Keratinocyte (primary cell): ENCODE measurements around the gene POC5.

ENCODE experiments used
- EZH2 ChIP-seq: IDR thresholded peaks from one replicate; pipeline ENCODE4 v1.6.1; 2012; ENCODE audit warnings: inconsistent platforms, mild to moderate bottlenecking, low read length, moderate library complexity
- TF ChIP-seq, protein P1 (sequence below), 3 experiments: IDR thresholded peaks in 1 of 3; conservative IDR thresholded peaks in 1 of 3; optimal IDR thresholded peaks in 1 of 3; 2 replicates in 2 of 3; 3 replicates in 1 of 3; pipeline versions ENCODE3 to v1.5.1; 2011; ENCODE audit warnings: low read length in 3 of 3, mild to moderate bottlenecking in 3 of 3, moderate library complexity in 2 of 3, control low read depth in 1 of 3, inconsistent platforms in 1 of 3; ENCODE audit not compliant: insufficient read depth in 2 of 3; ENCODE audit errors: extremely low read depth in 1 of 3

DNA sequence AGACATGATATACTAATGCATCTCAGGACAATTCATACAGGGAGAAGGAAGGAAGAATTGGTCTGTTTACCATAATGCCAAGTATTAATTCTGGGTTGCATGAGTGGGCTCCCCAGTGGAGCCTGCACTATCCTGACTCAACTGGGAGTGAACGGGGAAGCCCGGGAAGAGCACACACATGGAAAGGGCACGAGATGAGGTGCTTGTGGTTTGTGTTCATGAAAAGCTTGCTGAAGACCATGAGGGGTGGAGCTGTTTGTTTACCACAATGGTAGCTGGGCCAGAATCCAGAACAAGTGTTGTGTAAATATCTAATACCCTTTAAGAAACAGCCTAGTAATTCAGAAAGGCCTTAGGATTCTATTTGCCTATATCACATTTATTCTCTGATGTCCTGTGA is 44.6 kb downstream of the POC5 start:
- TF ChIP-seq, protein P1, sequence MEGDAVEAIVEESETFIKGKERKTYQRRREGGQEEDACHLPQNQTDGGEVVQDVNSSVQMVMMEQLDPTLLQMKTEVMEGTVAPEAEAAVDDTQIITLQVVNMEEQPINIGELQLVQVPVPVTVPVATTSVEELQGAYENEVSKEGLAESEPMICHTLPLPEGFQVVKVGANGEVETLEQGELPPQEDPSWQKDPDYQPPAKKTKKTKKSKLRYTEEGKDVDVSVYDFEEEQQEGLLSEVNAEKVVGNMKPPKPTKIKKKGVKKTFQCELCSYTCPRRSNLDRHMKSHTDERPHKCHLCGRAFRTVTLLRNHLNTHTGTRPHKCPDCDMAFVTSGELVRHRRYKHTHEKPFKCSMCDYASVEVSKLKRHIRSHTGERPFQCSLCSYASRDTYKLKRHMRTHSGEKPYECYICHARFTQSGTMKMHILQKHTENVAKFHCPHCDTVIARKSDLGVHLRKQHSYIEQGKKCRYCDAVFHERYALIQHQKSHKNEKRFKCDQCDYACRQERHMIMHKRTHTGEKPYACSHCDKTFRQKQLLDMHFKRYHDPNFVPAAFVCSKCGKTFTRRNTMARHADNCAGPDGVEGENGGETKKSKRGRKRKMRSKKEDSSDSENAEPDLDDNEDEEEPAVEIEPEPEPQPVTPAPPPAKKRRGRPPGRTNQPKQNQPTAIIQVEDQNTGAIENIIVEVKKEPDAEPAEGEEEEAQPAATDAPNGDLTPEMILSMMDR (optimal IDR thresholded peaks at IDR 0.05 in 1 of 3, IDR thresholded peaks at IDR 0.05 in 1 of 3, conservative IDR thresholded peaks at IDR 0.05 in 1 of 3; ENCODE audit: extremely low read depth in 1 of 3, insufficient read depth in 2 of 3, low read length in 3 of 3) = no peak
- TF ChIP-seq EZH2 = no peak
